HPDE6-E6E7 (cell line): ENCODE results near the gene GRHPR.
"Not testable (repeated sequence)": the region's sequence is repeated elsewhere in the genome, so short reads cannot be mapped to it uniquely, and the experiment has no call there.

Source experiments
- DNase-seq: peaks from one replicate; pipeline ENCODE4 v3.0.0; 2011; ENCODE audit warnings: missing footprints; ENCODE audit errors: extremely low spot score

The GRHPR gene

DNA sequence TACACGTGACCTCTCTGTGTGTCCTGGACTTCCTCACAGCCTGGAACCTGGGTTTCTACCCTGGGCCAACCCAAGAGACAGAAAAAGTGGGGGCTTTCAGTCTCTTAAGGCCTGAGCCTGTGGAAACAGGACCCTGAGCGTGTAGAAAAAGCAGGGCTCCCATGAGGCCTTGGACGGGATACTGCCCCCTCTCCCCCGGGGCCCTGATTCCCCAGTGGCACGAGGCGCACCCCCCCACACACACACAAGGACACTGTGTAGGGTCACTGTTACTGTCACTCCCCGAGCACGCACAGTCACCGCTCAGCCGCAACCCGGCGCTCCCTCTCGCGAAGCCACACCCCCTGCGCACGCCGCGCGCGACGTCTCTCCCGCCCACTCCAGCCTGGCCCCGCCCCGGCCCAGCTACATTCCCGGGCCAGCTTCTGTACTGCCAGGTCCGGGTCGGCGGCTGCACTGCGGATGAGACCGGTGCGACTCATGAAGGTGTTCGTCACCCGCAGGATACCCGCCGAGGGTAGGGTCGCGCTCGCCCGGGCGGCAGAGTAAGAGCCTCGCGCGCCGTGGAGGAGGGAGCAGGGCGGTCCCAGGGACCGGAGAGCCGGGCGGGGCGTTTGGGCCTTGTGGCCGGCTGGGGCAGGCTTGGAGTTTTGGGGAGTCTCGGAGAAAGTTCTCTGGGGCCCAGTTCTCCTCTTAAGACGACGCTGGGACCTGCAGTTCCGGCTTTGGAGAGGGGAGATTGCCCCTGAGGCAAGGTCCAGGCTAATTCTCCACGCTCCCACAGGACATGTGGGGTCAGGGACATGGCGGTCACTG lies at the start of gene GRHPR:
TSS of gene GRHPR (plus strand) at position 408 of the 816 bp plus-strand sequence. CDS start at position 463, 55 bp downstream.
- peak; percentile 74 for DNase-seq

DNA sequence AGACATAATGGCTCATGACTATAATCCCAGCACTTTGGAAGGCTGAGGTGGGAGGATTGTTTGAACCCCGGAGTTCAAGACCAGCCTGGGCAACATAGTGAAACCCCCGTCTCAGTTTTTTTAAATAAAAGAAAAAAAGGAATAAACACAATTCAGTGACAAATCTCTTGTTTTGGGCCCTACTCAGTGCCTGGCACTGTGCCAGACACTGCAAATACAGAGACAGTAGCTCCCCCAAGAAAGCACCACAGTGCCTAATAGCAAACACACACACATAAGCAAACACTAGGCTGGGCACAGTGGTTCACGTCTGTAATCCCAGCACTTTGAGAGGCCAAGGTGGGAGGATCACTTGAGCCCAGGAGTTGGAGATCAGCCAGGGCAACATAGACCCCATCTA lies 49.7 kb upstream of the GRHPR start:
- DNase-seq: no peak

GRCh38 chr9:37373621-37374020 lies 48.9 kb upstream of the GRHPR start:
- no peak for DNase-seq

GRCh38 chr9:37374892-37375291 lies 47.6 kb upstream of the GRHPR start:
- no peak for DNase-seq

DNA sequence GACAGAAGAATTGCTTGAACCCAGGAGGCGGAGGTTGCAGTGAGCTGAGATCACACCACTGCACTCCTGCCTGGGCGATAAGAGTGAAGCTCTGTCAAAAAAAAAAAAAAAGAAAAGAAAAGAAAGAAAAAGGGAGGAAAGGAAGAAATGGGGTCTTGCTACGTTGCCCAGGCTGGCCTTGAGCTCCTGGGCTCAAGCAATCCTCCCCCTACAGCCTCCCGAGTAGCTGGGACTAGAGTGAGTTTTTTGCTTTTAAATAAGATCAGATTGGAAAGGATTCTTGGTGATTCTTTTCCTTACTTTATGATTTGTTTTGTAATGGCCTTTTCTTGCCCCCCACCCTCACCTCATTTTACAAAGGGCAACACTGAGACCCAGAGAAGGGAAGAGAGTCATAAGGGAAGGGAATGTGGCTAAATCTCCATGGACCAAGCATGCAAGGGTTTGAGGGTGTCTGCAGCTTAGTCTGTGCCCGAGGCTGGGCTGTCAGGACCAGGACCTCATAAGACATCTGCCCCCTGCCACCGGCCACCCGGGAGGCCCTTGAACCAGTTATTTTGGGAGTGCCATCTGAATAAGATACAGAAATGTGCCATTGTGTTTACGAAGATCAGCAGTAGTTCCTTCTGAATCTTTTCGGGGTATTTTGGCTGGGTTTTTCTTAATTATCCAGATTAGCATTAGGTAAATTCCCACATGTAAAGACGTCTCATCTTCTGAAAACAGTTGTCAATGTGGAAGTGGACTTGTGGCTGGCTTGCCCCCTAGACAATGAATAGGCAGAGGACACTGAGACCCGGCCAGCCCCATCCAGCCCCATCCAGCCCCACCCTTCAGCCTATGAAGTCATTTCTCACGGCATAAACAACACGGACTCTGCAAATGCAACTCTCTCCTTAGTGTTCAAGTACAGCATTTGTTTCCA lies 44.5 kb upstream of the GRHPR start:
- DNase-seq: no peak

GRCh38 chr9:37378613-37379004 lies 43.9 kb upstream of the GRHPR start:
- DNase-seq: no peak

DNA sequence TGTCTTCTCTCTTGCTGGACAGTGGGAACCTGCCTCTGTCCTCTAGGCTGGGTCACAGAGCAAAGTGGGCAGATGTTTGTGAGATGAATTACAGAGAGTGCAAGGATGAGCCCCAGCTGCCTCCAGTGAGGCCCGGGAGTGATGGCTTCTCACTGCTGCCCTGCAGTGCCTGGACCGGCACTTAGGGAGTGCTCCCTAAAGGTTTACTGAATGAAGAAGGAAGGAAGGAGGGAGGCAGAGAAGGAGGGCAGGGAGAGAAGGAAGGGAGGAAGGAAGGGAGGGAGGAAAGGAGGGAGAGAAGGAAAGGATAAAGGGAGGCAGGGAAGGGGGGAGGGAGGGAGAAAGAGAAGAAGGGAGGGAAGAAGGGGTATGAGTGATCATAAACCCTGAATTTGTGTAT lies 42.7 kb upstream of the GRHPR start:
- DNase-seq: no peak

GRCh38 chr9:37380570-37380969 lies 41.9 kb upstream of the GRHPR start:
- DNase-seq: no peak

- DNase-seq: no peak
Measured at GRCh38 chr9:37381094-37381741, 41.3 kb upstream of the GRHPR start.

DNA sequence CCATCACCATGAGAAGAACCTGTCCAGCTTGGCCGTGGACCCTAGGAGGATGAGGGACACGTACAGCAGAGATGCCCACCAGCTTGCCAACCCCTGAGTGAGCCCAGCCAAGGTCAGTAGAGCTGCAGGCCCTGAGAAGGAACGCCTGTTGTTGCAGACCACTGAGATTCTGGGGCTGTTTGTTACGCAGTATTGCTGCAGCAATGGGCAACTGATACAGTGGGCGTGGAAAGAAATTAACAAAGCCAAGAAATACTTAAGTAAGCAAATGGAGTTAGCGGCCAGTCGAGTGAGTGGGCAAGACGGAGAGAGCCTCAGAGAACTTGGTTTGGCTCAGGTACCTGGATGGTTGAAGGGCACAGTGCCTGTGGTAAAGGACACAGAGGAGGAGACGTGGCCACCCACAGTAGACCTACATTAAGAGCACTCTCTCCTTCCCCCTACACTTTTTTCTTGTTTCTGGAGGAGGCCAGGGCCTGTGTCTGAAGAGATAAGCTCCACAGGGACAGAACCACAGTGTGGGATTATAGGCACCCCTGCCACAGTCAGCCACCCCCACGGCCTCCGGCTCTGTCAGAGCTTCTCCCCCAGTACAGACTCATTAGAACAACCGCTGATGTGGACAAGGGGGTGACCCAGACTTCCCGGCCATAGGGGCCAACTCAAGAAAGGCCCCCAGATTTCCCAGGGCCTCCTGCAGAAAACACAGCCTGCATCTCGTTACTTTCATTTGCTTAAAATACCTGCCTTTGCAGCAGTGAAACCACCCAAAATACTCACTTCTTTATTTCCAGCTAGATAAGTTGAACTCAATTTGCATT lies 40.1 kb upstream of the GRHPR start:
- no peak for DNase-seq

DNA sequence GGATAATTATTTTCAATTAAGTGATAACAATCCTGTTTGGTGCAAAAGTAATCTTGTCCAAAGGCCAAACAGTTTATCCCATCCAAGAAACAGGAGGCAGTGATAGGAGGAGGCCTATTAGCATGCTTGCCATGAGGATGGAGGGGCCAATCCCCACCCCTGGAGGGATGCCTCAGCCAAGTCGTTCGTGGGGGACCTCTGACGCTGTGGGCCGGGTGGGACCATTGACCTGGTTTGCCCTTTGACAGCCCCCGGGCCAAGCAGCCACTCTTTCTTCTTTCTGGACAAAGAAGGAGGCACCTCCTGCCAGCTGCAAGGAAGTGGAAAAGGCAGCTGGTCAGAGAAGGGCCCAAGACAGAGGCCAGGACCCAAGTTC lies 39.5 kb upstream of the GRHPR start:
- no peak for DNase-seq

GRCh38 chr9:37383393-37383792 lies 39.1 kb upstream of the GRHPR start:
- no peak for DNase-seq

DNA sequence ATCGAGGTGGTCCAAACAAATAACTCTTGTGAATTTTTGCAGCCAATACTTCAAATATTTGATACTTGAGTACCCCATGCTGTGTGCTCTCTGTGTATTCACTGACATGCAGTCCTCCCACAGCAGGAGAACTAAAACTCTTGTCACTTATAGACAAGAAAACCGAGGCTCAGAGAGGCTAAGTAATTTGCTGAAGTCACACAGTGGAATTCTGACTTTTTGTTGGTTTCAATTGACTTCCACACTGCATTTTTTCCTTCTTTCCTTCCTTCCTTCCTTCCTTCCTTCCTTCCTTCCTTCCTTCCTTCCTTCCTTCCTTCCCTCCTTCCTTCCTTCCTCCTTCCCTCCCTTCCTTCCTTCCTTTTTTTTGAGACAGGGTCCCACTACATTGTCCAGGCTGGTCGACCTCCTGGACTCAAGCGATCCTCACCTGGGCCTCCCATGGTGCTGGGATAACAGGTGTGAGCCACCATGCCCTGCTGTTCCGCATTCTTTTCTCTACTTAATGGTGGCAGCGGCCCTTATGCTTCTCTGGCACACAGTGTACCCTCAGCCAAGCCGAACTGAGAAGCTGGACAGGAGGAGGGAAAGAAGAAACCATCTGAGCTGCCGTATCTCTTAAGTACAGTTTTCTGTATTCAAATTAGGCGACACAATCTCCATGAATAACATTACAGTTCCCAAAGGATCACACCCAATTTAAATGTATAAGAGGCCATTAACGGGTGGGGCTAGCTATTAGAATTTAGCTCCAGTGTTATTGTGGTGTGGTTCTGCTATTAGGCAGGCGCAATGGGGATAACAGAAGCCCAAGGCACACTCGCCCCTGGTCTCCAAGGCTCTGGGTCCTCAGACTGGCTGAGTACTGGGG lies 38.4 kb upstream of the GRHPR start:
- no peak for DNase-seq

DNA sequence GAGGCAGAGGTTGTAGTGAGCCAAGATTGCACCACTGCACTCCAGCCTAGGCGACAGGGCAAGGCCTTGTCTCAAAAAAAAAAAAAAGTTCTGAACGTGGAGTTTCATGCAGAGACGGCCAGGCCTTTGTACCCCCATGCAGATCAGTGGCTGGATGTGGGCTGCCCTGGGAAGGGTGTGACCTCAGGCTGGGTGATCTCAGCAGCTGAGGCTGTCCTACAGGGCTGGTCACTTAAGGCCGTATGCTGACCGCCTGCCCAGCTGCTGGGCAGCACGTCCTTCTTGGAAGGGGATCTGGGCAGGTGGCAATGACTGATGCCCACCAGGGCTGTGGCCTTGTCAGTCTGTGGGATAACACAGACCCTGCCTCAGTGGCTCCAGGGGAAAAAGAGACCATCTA lies 37.2 kb upstream of the GRHPR start:
- no peak for DNase-seq

- DNase-seq: no peak
Measured at GRCh38 chr9:37386988-37387387, 35.5 kb upstream of the GRHPR start.

DNA sequence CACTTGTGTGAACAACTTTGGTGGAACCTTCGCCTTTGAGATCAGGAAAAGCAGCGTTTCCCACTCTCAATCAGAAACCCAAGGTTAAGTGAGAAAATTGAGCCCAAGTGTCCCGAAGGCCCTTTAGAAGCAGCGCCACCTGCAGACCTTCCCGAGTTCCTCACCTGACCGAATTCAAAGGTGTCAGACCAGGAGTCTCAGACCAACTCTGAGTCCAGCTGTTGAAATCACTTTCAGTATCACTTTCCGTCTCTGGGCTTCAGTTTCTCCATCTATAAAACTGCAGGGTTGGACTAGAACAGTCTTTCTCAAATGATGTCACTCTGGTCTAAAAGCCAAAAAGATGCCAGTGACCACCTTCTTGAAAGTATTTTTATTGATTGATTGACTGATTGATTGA lies 31.7 kb upstream of the GRHPR start:
- DNase-seq: no peak

- DNase-seq: no peak
Measured at GRCh38 chr9:37392272-37392671, 30.2 kb upstream of the GRHPR start.

GRCh38 chr9:37395229-37395628 lies 27.3 kb upstream of the GRHPR start:
- DNase-seq: no peak

- no peak for DNase-seq
Measured at GRCh38 chr9:37395663-37396062, 26.8 kb upstream of the GRHPR start.

DNA sequence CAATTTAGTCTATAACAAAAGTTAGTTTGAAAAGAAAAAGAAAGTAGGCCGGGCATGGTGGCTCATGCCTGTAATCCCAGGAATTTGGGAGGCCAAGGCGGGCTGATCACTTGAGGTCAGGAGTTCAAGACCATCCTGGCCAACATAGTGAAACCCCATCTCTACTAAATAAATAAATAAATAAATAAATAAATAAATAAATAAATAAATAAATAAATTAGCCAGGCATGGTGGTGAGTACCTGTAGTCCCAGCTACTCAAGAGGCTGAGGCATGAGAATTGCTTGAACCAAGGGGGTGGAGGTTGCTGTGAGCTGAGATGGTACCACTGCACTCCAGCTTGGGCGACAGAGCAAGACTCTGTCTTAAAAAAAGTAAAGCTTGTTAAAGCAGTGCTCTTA lies 24.5 kb upstream of the GRHPR start:
- not testable (repeated sequence) for DNase-seq
